Measurements from ENCODE around the gene COL4A3. TPM values are rescaled to one million over a fixed set of nuclear protein-coding genes. Genes with fewer than 3 reads are reported as not detected.

The COL4A3 gene
- total and polyA plus RNA-seq, 12 donors = 0.22 to 53.6 (median 19.6) TPM

DNA sequence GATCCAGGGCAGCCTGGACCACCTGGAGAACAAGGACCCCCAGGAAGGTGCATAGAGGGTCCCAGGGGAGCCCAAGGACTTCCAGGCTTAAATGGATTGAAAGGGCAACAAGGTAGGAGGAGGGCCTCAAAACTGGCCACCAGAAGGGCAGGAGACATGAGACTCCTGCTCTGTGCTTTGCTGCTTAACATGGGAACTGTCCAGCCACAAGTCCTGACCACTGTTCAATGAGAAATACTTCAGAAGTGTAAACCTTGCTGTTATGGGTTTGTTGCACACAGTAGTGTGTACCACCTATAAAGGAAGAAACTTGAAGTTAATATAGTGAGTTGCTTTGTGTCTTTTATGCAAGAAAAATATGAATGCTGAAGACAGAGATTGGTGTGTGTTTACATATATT is 116.5 kb downstream of the COL4A3 start:
- no peak for TF ChIP-seq POLR2A (IDR thresholded peaks at IDR 0.05)
- TF ChIP-seq, protein P1, sequence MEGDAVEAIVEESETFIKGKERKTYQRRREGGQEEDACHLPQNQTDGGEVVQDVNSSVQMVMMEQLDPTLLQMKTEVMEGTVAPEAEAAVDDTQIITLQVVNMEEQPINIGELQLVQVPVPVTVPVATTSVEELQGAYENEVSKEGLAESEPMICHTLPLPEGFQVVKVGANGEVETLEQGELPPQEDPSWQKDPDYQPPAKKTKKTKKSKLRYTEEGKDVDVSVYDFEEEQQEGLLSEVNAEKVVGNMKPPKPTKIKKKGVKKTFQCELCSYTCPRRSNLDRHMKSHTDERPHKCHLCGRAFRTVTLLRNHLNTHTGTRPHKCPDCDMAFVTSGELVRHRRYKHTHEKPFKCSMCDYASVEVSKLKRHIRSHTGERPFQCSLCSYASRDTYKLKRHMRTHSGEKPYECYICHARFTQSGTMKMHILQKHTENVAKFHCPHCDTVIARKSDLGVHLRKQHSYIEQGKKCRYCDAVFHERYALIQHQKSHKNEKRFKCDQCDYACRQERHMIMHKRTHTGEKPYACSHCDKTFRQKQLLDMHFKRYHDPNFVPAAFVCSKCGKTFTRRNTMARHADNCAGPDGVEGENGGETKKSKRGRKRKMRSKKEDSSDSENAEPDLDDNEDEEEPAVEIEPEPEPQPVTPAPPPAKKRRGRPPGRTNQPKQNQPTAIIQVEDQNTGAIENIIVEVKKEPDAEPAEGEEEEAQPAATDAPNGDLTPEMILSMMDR (IDR thresholded peaks at IDR 0.05) = no peak
- H3K27me3 ChIP-seq = no peaks in the 10 kb centered on the region
- intact Hi-C loops (cut with DNase I) = no loop called here
- DNase-seq = no peak
- no peaks in the 10 kb centered on the region for H3K36me3 ChIP-seq (replicated peaks in 1 of 2)
- no peak overlapping the region for H3K27ac ChIP-seq
- H3K4me3 ChIP-seq = no peak overlapping the region
- no peaks in the 10 kb centered on the region for H3K4me1 ChIP-seq (replicated peaks in 1 of 2)
- no peaks in the 10 kb centered on the region for H3K9me3 ChIP-seq (replicated peaks in 1 of 3)

DNA sequence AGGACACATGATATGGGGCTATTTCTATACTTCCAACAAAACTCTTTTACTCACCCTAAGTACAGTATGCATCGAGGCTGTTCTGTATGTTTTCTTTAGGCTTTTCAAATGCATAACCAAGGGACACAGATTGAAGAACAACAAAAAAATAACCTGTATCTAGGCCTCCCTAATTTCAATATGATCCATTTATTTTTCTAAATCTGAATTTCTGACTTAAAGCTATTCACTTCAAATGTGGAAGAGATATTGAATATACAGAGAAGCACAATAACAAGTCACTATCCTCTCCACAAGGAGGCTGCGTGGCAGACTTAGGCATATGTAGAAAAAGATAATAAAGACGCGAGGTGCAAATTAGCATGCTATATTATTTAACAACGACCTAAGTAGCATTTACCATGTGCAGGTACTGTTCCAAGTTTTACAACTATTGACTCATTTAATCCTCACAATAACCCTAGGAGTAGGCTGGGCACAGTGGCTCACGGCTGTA is 121.4 kb downstream of the COL4A3 start:
- H3K4me3 ChIP-seq = no peak overlapping the region
- no peaks in the 10 kb centered on the region for H3K27me3 ChIP-seq
- no peaks in the 10 kb centered on the region for H3K36me3 ChIP-seq (replicated peaks in 1 of 2)
- 90 to 94% (median 93%) methylated on average over 6 of the region's 6 CpGs for WGBS, 4 donors
- no peaks in the 10 kb centered on the region for H3K9me3 ChIP-seq (replicated peaks in 1 of 3)
- TF ChIP-seq, protein P1 (IDR thresholded peaks at IDR 0.05) = no peak
- no peak for TF ChIP-seq POLR2A (IDR thresholded peaks at IDR 0.05)
- intact Hi-C loops (cut with DNase I) = no loop called here
- no peaks in the 10 kb centered on the region for H3K4me1 ChIP-seq (replicated peaks in 1 of 2)
- no peak for DNase-seq
- H3K27ac ChIP-seq = no peak overlapping the region

DNA sequence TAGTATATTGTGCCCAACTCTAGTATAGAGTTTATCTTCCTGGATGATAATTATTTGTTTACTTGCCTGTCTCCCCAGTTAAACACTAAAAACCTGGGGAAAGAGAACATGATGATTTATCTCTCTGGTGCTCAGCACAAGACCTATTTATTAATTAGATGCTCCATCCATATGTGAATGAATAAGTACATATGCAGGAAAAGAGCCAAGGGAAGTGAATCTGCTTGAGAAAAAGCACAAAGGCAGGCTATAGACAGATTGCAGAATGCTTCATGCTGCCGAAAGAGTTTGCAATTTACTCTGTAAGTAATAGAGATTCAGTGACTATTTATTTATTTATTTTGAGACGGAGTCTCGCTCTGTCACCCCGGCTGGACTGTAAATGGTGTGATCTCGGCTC is 123.3 kb downstream of the COL4A3 start:
- no peak for TF ChIP-seq POLR2A (IDR thresholded peaks at IDR 0.05)
- TF ChIP-seq, protein P1 (IDR thresholded peaks at IDR 0.05) = no peak
- no peak for DNase-seq
- no peaks in the 10 kb centered on the region for H3K27me3 ChIP-seq
- WGBS, 4 donors = 89 to 94% (median 94%) methylated on average over 5 of the region's 5 CpGs
- peaks cover 0 to under 1% of the 10 kb centered on the region in 2 donors for H3K36me3 ChIP-seq (replicated peaks in 1 of 2)
- H3K27ac ChIP-seq = no peak overlapping the region
- H3K4me1 ChIP-seq (replicated peaks in 1 of 2) = no peaks in the 10 kb centered on the region
- no peaks in the 10 kb centered on the region for H3K9me3 ChIP-seq (replicated peaks in 1 of 3)
- intact Hi-C loops (cut with DNase I) = no loop called here
- H3K4me3 ChIP-seq = no peak overlapping the region

DNA sequence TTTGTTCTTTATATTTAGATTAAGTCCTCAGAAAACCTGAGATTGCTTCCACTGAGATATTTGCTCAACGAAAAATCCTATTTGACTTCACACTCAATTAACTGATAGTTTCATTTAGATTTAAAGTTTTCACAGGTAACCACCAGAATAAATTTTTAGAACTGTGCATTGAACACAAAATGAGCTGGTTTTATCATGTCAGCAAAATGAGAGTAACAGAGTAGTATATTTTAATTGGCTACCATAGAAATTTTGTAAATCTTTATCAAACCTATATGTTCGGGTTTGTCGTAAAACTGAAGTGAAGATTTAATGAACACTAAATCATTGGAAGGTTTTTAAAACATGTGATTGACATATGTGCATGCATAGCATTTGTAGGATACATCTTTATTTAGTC is 127.9 kb downstream of the COL4A3 start:
- WGBS, 4 donors = 91 to 95% (median 93%) methylated on average over 3 of the region's 3 CpGs
- TF ChIP-seq POLR2A (IDR thresholded peaks at IDR 0.05) = no peak
- TF ChIP-seq, protein P1 (IDR thresholded peaks at IDR 0.05) = no peak

More for the DNA sequence above, 127.9 kb downstream of the COL4A3 start:
- Histone ChIP-seq H3K4me1 (replicated peaks in 1 of 2) (no peaks in the 10 kb centered on the region), H3K9me3 (replicated peaks in 1 of 3) (no peaks in the 10 kb centered on the region), H3K27me3 (no peaks in the 10 kb centered on the region), H3K27ac (no peak overlapping the region), H3K36me3 (replicated peaks in 1 of 2) (peaks cover 0 to 6% of the 10 kb centered on the region in 2 donors), H3K4me3 (no peak overlapping the region)
- intact Hi-C loops (cut with DNase I) = no loop called here
- no peak for DNase-seq

Data from adrenal gland (tissue), 12 donors.